Fibroblast of mammary gland (primary cell): ENCODE results near the gene TULP4.
"Not testable (repeated sequence)": the region's sequence is repeated elsewhere in the genome, so short reads cannot be mapped to it uniquely, and the experiment has no call there.

Source experiments
- DNase-seq: peaks from one replicate; pipeline ENCODE4 v3.0.0-alpha.2; 2010; ENCODE audit warnings: low read depth
- H3K4me3 ChIP-seq: 2 replicates; pipeline ENCODE4 v1.5.1; 2011; ENCODE audit warnings: low read depth, mild to moderate bottlenecking, low read length, moderate library complexity; ENCODE audit not compliant: control insufficient read depth
- CTCF ChIP-seq: conservative IDR thresholded peaks from 2 replicates; pipeline ENCODE4 v1.5.1; 2011; ENCODE audit warnings: low read depth, low read length, inconsistent platforms; ENCODE audit not compliant: control insufficient read depth, insufficient read depth

Gene TULP4

GRCh38 chr6:158548418-158549161 is 236.3 kb downstream of the TULP4 start:
- TF ChIP-seq CTCF: no peak
- no peak for DNase-seq
- no peak overlapping the region for H3K4me3 ChIP-seq

- DNase-seq: no peak
- no peak for TF ChIP-seq CTCF
- no peak overlapping the region for H3K4me3 ChIP-seq
Measured at GRCh38 chr6:158552055-158552795, 240.0 kb downstream of the TULP4 start.

- no peak overlapping the region for H3K4me3 ChIP-seq
- no peak for DNase-seq
- no peak for TF ChIP-seq CTCF
Measured at GRCh38 chr6:158552796-158553138, 240.5 kb downstream of the TULP4 start.

DNA sequence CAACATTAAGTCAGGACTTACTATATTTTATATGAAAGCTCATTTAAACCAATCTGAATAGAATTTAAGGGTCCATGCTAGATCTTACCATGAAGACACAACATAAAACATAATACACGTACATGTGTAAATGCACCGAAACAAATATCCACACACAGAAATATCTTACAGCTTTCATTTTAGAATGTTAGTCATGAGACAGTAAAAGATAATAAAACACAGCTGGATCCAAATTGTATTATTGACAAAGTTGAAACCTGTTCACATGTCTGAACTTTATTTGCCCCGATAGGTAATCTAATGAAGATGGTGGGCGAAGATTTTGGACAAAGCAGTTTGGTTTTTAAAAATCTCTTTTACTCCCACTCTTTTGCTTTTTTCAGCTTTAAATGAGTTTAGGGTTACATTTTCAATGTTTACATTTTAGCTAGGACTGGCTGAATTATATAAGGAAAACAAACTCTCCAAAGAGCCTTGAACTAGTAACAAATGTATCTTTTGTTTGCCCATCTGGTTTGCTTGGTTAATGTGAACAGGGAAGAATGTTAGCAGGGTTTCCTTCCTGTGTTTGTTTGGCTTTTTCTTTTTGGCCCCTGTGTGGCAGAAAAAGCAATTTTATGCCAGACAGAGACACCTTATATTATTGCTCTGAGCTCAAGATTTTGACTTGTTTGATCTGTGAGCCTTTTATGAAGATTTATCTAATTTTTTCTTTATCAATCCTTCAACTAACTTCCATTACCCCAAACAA is 242.5 kb downstream of the TULP4 start:
- H3K4me3 ChIP-seq: no peak overlapping the region
- TF ChIP-seq CTCF: no peak
- DNase-seq: no peak

DNA sequence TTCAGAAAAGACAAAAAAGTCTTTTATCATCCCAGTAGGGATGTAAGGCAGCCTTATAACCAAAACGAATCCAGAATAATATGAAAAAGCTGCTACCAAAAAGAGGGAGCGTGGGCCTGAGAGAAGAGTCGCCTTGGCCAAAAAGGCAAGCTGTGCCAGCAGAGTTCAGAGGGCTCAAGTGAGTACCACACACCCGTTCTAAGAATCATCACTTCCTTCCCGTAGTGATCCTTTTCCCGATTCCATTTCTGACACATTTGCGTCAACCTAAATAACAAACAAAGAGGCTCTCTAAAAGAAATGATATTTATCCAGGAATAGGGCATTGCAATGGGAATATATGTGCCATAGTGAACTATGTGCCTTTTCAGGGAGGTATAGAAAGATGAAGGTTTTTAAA is 243.8 kb downstream of the TULP4 start:
- H3K4me3 ChIP-seq: no peak overlapping the region
- no peak for TF ChIP-seq CTCF
- no peak for DNase-seq

GRCh38 chr6:158557110-158557509 is 244.8 kb downstream of the TULP4 start:
- not testable (repeated sequence) for DNase-seq, H3K4me3 ChIP-seq

- no peak for DNase-seq
- TF ChIP-seq CTCF: no peak
Measured at GRCh38 chr6:158557927-158558326, 245.7 kb downstream of the TULP4 start.

More at GRCh38 chr6:158557927-158558326, 245.7 kb downstream of the TULP4 start:
- no peak overlapping the region for H3K4me3 ChIP-seq
